HFF-Myc (cell line): Measurements from ENCODE around the gene CHD6.

ENCODE experiments used
- DNase-seq: peaks from one replicate; pipeline ENCODE4 v3.0.0-alpha.2; 2011; ENCODE audit warnings: low read depth; ENCODE audit errors: extremely low read depth
- H3K4me3 ChIP-seq: replicated peaks from 2 replicates; pipeline ENCODE4 v1.5.1; 2011; ENCODE audit warnings: low read depth, mild to moderate bottlenecking, control low read depth, low read length
- TF ChIP-seq, protein P1 (sequence below): IDR thresholded peaks from 2 replicates; pipeline ENCODE4 v1.5.1; 2012; ENCODE audit warnings: mild to moderate bottlenecking, low read depth, low read length, control low read depth; ENCODE audit errors: missing control alignments

Gene CHD6

GRCh38 chr20:41533537-41534136 lies 84.5 kb downstream of the CHD6 start:
- H3K4me3 ChIP-seq: no peak overlapping the region
- TF ChIP-seq, protein P1, sequence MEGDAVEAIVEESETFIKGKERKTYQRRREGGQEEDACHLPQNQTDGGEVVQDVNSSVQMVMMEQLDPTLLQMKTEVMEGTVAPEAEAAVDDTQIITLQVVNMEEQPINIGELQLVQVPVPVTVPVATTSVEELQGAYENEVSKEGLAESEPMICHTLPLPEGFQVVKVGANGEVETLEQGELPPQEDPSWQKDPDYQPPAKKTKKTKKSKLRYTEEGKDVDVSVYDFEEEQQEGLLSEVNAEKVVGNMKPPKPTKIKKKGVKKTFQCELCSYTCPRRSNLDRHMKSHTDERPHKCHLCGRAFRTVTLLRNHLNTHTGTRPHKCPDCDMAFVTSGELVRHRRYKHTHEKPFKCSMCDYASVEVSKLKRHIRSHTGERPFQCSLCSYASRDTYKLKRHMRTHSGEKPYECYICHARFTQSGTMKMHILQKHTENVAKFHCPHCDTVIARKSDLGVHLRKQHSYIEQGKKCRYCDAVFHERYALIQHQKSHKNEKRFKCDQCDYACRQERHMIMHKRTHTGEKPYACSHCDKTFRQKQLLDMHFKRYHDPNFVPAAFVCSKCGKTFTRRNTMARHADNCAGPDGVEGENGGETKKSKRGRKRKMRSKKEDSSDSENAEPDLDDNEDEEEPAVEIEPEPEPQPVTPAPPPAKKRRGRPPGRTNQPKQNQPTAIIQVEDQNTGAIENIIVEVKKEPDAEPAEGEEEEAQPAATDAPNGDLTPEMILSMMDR: no peak
- no peak for DNase-seq

DNA sequence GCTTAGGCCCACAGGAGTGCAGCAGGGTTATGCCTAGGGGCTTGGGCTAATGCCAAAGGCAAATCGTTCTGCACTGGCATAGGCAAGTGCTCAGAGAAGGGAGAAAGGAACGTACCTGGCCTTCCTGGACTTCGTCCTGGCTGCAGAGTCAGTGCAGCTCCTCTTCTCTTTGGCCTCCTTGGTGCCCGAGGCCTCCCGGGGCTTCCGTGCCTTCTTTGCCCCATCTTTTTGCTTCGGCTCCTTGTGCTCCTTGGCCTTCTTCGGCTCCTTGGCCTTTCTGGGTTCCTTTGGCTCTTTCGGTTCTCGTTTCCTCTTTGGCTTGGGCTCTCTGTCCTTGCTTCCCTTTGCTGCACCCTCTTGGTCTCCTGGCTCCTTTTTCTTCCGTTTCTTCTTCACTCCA lies 85.2 kb downstream of the CHD6 start:
- TF ChIP-seq, protein P1: no peak
- H3K4me3 ChIP-seq: no peak overlapping the region
- DNase-seq: no peak

DNA sequence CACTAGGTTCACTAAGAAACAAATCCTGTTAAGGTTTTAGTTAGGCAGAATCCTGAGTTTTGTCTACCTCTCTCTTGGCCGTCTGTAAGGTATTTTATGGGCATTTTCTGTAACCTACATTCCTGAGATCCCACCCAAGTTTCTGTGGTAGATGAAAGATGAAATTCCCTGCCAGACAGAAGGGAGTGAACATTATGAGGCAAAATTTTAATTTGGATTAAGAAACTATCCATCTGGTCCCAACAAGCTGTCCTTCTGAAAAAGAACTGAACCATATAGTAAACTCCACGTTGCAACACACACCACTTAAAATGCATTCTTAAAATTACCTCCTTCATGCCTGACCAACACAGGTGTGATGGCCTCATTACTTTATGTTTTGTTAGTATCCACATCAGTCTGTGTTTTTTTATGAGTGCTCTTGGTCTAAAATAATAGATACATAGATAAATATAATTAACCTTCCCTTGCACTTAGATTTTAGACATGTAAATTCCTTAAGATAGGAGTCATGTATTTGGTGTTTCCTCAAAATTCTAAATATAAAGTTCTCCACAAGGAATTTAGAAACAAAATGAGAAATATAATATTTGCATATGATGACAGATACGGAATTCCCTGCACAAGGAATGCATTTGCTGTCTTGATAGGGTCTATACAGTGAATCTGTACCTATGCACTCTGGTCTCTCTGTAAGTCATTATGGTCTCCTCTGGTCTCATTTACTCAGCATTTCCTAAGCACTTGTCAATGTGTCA lies 86.5 kb downstream of the CHD6 start:
- no peak for DNase-seq

DNA sequence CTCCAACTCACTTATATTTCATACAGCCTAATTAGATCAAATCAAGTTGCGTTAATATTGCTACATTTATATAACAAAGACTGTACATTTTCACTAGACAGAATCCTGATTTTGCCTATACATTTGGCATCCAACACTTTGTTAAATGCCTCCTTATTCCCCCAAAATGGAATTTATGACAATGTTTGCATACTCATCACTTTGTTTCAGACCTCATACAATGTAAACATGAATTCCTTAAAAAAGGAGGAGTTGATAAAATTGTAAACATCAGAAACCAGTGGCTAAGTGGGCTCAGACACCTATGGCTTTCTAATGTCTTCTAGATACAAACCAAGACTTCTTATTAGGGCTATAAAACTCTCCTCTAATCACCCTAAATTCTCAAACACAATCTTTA lies 87.3 kb downstream of the CHD6 start:
- no peak overlapping the region for H3K4me3 ChIP-seq
- no peak for DNase-seq
- TF ChIP-seq, protein P1: no peak

More for the DNA sequence above, 86.5 kb downstream of the CHD6 start:
- TF ChIP-seq, protein P1: no peak
- H3K4me3 ChIP-seq: no peak overlapping the region

DNA sequence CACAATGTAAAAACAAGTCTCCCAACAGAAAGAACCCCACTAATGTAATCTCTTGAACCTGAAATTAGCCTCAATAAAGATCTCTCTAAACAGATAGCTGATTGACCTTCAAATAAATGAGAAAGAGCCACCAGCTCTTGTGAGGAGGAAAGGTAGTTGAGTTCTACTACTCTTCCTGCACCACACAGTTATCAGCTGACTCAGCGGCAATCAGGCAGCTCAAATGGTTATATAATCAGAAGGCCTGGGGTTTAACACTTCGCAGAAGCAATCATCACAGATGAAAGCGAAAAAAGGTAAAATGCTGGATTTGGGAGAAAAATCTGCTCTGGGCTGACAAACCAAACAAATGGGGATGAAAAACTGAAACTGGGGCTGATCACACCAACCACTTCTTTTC lies 91.8 kb downstream of the CHD6 start:
- TF ChIP-seq, protein P1: no peak
- H3K4me3 ChIP-seq: no peak overlapping the region
- no peak for DNase-seq

DNA sequence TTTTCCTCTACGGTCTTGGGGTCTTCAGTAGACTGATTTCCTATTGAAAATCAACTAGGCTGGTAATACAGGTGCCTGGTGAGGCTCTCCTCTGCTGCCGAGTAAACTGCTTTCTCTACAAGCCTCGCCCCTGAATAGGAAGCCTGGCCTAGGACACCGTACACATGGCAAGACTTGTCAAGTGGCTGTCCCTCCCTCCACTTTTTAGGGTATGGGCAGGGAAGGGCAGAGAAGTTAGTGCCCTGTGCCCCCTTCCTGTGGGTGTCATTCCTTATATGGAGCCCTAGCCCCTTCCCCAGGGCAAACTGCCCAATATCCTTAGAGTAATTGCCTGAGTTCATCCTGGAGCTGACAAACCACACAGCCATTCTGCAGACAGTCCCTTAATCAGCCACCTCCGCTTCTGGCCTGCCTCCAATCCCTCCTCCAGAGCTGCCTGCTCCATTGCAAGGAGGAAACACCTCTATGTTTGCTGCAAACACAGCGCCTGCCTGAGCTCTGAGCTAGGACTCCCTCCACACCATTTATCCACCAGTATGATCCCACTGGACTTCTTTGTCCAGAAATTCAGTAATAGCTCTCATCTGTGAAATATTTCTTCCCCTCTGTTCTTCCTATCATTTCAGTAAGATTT lies 93.1 kb downstream of the CHD6 start:
- H3K4me3 ChIP-seq: no peak overlapping the region
- TF ChIP-seq, protein P1: no peak
- no peak for DNase-seq
